HG03460 (cell line): Measurements from ENCODE around the gene MICU2.
A peak's percentile ranks its signal among the peaks of the same experiment; 100 is the strongest.

Experiments
- ATAC-seq: cut with Tn5 transposase; IDR thresholded peaks from one replicate; pipeline ENCODE4 v1.9.1; 2021; ENCODE audit not compliant: unreplicated experiment

MICU2 gene

DNA sequence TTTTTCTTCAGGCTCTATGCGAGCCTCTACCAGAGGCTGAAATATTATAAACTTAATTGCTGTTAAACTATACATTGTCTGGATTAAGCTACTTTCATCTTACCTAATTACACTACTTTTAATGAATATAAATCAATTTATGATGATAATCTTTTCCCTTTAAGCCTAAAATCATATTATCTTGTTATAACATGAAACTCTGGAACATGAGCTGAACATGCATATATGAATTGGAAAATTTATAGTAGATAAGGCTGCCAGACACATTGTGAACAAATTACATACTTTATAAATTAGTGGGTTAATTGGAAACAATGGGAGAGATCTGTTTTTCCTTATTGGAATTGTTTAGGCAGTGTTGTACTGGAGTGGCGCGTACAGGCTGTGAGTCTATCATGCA is 99.6 kb downstream of the MICU2 start:
- no peak for ATAC-seq

GRCh38 chr13:21501686-21502085 is 102.3 kb downstream of the MICU2 start:
- no peak for ATAC-seq

- no peak for ATAC-seq
Measured at GRCh38 chr13:21486322-21486721, 117.6 kb downstream of the MICU2 start.

DNA sequence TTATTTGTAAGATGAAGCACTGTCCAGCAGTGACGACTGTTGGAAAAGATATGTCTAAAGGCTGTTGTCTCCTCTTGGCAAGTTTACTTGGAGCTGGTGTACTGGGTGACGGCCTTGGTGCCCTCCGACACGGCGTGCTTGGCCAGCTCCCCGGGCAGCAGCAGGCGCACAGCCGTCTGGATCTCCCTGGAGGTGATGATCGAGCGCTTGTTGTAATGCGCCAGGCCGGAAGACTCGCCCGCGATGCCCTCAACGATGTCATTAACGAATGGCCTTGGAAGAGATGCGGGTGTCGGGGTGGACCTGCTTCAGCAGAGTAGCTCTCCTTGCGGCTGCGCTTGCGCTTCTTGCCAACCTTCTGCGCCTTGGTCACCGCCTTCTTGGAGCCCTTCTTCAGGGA is 120.2 kb downstream of the MICU2 start:
- ATAC-seq: no peak

DNA sequence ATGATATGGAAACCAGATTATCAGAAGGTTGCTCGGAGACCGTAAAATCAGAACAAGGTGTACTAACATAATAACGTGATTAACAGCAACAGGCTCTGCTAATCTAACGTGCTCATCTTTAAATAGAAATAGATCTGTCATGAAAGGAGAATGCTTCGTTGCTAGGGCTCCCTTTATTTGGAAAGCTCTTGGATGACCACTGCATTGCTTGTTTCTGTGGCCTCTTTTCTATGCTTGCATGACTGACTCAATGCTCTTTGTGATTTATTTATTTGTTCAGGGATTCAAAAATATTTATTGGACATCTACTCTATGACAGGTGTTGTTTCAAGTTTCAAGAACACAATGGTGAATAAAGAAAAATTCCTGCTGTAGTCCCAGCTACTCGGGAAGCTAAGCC is 122.6 kb downstream of the MICU2 start:
- ATAC-seq: no peak

- ATAC-seq: no peak
Measured at GRCh38 chr13:21478881-21479808, 124.8 kb downstream of the MICU2 start.

DNA sequence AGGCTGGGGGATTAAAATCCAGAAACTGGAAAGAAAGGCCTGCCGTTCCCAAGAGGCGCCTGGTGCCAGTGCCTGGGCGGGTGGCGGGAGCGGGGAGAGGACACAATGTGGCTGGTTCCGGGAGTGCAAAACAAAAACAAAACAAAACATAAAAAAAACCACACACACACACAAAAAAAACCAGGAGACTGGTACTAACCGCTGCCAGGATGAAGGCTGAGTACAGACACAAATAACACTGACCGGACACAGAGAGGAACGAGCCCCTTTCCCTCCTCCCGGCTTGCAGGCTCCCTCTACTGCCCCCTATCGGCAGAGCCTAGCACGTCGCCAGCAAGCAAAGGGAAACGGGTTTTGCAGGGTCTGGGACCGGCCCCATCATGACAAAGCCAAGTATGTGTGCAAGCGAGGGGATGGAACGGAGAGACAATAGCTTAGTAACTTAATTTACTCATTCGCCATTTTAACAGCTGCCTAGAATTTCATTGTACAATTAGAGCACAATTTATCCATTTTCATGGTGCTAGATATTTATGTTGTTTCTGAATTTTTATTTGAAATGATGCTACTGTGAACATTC is 127.0 kb downstream of the MICU2 start:
- peak; percentile 90 for ATAC-seq

- no peak for ATAC-seq
Measured at GRCh38 chr13:21475115-21475514, 128.9 kb downstream of the MICU2 start.

- ATAC-seq: no peak
Measured at GRCh38 chr13:21470785-21471184, 133.2 kb downstream of the MICU2 start.

GRCh38 chr13:21466527-21466926 is 137.4 kb downstream of the MICU2 start:
- no peak for ATAC-seq

DNA sequence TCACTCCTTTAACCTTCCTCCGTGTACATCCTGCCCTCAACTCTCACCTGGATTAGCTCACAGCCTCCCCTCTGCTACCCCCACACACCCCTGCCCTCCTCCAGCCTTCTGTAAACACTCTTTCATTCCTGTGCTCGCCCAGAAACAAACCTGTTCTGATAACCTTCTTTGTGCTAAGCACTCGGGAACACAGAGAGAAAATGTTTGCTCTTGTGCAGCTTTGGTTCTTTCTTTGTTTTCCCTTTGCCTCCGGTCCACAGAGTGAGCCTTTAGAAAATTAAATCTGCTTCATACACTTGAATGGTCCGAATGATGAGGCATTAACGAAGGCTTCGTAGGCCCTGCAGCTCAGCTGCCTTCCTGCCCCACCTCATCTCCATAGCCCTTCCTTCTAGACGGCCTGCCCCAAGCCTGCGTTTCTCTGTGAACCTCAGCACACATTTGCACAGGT is 138.2 kb downstream of the MICU2 start:
- no peak for ATAC-seq

- no peak for ATAC-seq
Measured at GRCh38 chr13:21463424-21463823, 140.5 kb downstream of the MICU2 start.

GRCh38 chr13:21461131-21461530 is 142.8 kb downstream of the MICU2 start:
- no peak for ATAC-seq

DNA sequence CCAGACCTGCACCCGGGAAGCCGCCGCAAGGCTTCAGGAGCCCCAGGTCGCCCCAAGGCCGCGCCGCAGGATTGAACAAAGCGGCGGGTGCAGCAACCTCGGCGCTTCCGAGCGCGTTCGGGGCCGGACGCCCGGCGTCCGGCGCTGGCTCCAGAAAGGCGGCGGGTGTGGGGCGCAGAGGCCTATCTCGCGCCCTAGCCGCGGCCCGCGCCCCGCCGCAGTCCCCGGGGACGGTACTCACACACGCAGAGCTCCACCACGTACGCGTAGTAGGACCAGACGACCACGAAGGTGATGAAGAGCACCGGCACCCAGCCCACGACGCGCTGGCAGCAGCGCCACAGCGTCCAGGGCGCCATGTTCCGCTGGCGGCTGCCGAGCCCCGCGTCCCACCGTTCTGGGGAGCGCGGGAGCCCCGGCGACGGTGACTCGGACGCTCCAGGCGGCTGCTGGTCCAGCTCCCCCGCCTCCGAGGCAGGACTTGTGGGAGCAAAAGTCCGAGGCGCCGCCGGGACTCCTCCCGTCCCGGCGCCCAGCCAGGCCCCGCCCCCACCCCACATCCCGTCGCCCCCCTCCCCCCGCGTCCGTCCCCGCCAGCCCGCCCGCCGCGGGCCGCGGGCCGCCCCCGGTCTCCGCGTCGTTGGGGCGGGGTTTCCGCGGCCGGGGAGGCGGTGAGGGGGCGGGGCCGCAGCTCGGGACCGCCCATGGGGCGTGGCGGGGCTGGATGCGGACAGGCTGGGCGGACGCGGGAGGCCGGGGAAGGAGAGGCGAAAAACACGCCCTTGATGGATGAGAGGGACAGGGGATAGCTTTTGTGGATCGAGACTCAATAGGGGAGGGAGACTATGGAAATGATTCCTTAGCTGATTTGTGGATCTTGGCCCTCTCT is 144.9 kb downstream of the MICU2 start, which contains the start of gene ZDHHC20:
TSS of gene ZDHHC20 (minus strand) at position 491 of the 889 bp plus-strand sequence. CDS start at position 359, 132 bp downstream.
- ATAC-seq: peak; percentile 85

- peak; percentile 39 for ATAC-seq
Measured at GRCh38 chr13:21458451-21458812, 145.5 kb downstream of the MICU2 start.

GRCh38 chr13:21453387-21454081 is 150.4 kb downstream of the MICU2 start:
- no peak for ATAC-seq

- ATAC-seq: no peak
Measured at GRCh38 chr13:21450936-21451335, 153.0 kb downstream of the MICU2 start.

- ATAC-seq: no peak
Measured at GRCh38 chr13:21446656-21447055, 157.3 kb downstream of the MICU2 start.

DNA sequence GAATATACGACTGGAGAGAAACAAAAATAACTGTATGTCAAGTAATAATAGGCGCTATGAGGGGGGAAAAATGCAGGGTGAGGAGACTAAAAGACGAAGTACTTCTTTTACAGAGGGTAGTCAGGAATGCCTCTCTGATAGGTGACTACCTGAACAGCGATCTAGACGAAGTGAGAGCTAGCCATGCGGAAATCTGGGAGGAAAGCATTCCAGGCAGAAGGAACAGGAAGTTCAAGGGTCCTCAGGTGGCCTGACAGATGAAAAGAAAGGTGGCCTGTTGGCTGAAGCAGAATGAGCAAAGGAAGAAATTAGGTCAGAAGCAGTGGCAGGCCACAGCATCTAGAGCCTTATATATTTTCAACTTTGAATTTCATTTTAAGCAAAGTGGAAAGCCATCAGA is 158.2 kb downstream of the MICU2 start:
- no peak for ATAC-seq

GRCh38 chr13:21443171-21443570 is 160.8 kb downstream of the MICU2 start:
- ATAC-seq: no peak
